H1 (cell line): ENCODE measurements around the gene PRRC2C. TPM values are rescaled to one million over a fixed set of nuclear protein-coding genes. Genes with fewer than 3 reads are reported as not detected.

Experiments
- CBX8 ChIP-seq: fragments of 300-800, 300-1000 bp; sonication (generic); IDR thresholded peaks from 2 replicates; pipeline ENCODE4 v1.7.1; 2016; ENCODE audit warnings: low read depth, low read length, borderline replicate concordance
- NANOG ChIP-seq: IDR thresholded peaks from 2 replicates; pipeline ENCODE4 v1.6.1; 2011; ENCODE audit warnings: low read length, low read depth, mild to moderate bottlenecking, inconsistent platforms; ENCODE audit not compliant: insufficient read depth, poor library complexity, severe bottlenecking
- PHF8 ChIP-seq: fragments of 200-600 bp; sonication (generic); conservative IDR thresholded peaks from 2 replicates; pipeline ENCODE4 v1.7.1; 2012; ENCODE audit warnings: low read depth, mild to moderate bottlenecking, inconsistent platforms, low read length, moderate library complexity
- POLR2A ChIP-seq, 2 experiments: IDR thresholded peaks; 1 replicate in 1 of 2; 2 replicates in 1 of 2; pipeline ENCODE4 v1.6.1; 2011; ENCODE audit warnings: low read depth in 2 of 2, low read length in 2 of 2, mild to moderate bottlenecking in 2 of 2; ENCODE audit errors: control extremely low read depth in 1 of 2
- POU5F1 ChIP-seq: IDR thresholded peaks from 2 replicates; pipeline ENCODE4 v1.6.1; 2011; ENCODE audit warnings: low read depth, mild to moderate bottlenecking, low read length, moderate library complexity
- RFX5 ChIP-seq: IDR thresholded peaks from 2 replicates; pipeline ENCODE4 v1.6.1; 2011; ENCODE audit warnings: low read depth, low read length, improper control_type of control experiment, borderline replicate concordance
- SP2 ChIP-seq: IDR thresholded peaks from 2 replicates; pipeline ENCODE4 v1.6.1; 2012; ENCODE audit warnings: mild to moderate bottlenecking, low read length, inconsistent platforms
- YY1 ChIP-seq: IDR thresholded peaks from 2 replicates; pipeline ENCODE4 v1.6.1; 2011; ENCODE audit warnings: low read depth, mild to moderate bottlenecking, low read length
- polyA plus RNA-seq, 7 experiments: library from polyadenylated mRNA; depleted of rRNA in 3 of 7; stranded (reverse) in 5 of 7; unstranded in 2 of 7; fragments of >200 nt in 5 of 7; fragments of 200-250 nt in 2 of 7; gene quantifications; 1 replicate in 5 of 7; 2 replicates in 1 of 7; 4 replicates in 1 of 7; pipeline versions ENCODE4 v1.2.1 to v1.2.3, GENCODE V29; 2011 to 2013; ENCODE audit warnings: missing spikeins in 2 of 7, mixed read lengths in 2 of 7
- total RNA-seq: library from RNA; stranded (reverse); fragmentation: NEBNext Ultra II Directional; extraction: Animal tissue kit (Norgen Biotek cat#: 25700); gene quantifications from 2 replicates; pipeline ENCODE4 v1.2.1, GENCODE V29; 2021
- TF ChIP-seq, protein P1 (sequence below): fragments of 300-600 bp; sonication (generic); IDR thresholded peaks from 2 replicates; pipeline ENCODE4 v1.7.1; 2012; ENCODE audit warnings: low read length, moderate library complexity, mild to moderate bottlenecking, inconsistent platforms; ENCODE audit not compliant: insufficient replicate concordance
- TF ChIP-seq, protein P2 (sequence below): IDR thresholded peaks from 2 replicates; pipeline ENCODE4 v1.6.1; 2011; ENCODE audit warnings: low read depth, mild to moderate bottlenecking, low read length; ENCODE audit not compliant: insufficient read depth
- TF ChIP-seq, protein P3 (sequence below): IDR thresholded peaks from 2 replicates; pipeline ENCODE4 v1.6.1; 2012; ENCODE audit warnings: inconsistent platforms

PRRC2C gene
- total and polyA plus RNA-seq, 2 of the 8 experiments (the other 6 are each of a cell fraction or from before 2014, with no cell fraction given): 125 to 264 TPM

- TF ChIP-seq, protein P1, sequence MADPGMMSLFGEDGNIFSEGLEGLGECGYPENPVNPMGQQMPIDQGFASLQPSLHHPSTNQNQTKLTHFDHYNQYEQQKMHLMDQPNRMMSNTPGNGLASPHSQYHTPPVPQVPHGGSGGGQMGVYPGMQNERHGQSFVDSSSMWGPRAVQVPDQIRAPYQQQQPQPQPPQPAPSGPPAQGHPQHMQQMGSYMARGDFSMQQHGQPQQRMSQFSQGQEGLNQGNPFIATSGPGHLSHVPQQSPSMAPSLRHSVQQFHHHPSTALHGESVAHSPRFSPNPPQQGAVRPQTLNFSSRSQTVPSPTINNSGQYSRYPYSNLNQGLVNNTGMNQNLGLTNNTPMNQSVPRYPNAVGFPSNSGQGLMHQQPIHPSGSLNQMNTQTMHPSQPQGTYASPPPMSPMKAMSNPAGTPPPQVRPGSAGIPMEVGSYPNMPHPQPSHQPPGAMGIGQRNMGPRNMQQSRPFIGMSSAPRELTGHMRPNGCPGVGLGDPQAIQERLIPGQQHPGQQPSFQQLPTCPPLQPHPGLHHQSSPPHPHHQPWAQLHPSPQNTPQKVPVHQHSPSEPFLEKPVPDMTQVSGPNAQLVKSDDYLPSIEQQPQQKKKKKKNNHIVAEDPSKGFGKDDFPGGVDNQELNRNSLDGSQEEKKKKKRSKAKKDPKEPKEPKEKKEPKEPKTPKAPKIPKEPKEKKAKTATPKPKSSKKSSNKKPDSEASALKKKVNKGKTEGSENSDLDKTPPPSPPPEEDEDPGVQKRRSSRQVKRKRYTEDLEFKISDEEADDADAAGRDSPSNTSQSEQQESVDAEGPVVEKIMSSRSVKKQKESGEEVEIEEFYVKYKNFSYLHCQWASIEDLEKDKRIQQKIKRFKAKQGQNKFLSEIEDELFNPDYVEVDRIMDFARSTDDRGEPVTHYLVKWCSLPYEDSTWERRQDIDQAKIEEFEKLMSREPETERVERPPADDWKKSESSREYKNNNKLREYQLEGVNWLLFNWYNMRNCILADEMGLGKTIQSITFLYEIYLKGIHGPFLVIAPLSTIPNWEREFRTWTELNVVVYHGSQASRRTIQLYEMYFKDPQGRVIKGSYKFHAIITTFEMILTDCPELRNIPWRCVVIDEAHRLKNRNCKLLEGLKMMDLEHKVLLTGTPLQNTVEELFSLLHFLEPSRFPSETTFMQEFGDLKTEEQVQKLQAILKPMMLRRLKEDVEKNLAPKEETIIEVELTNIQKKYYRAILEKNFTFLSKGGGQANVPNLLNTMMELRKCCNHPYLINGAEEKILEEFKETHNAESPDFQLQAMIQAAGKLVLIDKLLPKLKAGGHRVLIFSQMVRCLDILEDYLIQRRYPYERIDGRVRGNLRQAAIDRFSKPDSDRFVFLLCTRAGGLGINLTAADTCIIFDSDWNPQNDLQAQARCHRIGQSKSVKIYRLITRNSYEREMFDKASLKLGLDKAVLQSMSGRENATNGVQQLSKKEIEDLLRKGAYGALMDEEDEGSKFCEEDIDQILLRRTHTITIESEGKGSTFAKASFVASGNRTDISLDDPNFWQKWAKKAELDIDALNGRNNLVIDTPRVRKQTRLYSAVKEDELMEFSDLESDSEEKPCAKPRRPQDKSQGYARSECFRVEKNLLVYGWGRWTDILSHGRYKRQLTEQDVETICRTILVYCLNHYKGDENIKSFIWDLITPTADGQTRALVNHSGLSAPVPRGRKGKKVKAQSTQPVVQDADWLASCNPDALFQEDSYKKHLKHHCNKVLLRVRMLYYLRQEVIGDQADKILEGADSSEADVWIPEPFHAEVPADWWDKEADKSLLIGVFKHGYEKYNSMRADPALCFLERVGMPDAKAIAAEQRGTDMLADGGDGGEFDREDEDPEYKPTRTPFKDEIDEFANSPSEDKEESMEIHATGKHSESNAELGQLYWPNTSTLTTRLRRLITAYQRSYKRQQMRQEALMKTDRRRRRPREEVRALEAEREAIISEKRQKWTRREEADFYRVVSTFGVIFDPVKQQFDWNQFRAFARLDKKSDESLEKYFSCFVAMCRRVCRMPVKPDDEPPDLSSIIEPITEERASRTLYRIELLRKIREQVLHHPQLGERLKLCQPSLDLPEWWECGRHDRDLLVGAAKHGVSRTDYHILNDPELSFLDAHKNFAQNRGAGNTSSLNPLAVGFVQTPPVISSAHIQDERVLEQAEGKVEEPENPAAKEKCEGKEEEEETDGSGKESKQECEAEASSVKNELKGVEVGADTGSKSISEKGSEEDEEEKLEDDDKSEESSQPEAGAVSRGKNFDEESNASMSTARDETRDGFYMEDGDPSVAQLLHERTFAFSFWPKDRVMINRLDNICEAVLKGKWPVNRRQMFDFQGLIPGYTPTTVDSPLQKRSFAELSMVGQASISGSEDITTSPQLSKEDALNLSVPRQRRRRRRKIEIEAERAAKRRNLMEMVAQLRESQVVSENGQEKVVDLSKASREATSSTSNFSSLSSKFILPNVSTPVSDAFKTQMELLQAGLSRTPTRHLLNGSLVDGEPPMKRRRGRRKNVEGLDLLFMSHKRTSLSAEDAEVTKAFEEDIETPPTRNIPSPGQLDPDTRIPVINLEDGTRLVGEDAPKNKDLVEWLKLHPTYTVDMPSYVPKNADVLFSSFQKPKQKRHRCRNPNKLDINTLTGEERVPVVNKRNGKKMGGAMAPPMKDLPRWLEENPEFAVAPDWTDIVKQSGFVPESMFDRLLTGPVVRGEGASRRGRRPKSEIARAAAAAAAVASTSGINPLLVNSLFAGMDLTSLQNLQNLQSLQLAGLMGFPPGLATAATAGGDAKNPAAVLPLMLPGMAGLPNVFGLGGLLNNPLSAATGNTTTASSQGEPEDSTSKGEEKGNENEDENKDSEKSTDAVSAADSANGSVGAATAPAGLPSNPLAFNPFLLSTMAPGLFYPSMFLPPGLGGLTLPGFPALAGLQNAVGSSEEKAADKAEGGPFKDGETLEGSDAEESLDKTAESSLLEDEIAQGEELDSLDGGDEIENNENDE: no peak
- TF ChIP-seq SP2 (no peak), PHF8 (no peak), YY1 (no peak), POU5F1 (no peak), RFX5 (no peak), CBX8 (no peak), POLR2A (IDR thresholded peaks at IDR 0.05; ENCODE audit: control extremely low read depth in 1 of 2, low read depth in 2 of 2, low read length in 2 of 2) (no peak), NANOG (no peak)
- TF ChIP-seq, protein P2, sequence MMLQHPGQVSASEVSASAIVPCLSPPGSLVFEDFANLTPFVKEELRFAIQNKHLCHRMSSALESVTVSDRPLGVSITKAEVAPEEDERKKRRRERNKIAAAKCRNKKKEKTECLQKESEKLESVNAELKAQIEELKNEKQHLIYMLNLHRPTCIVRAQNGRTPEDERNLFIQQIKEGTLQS: no peak
- TF ChIP-seq, protein P3, sequence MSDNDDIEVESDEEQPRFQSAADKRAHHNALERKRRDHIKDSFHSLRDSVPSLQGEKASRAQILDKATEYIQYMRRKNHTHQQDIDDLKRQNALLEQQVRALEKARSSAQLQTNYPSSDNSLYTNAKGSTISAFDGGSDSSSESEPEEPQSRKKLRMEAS: no peak
These were observed 115.5 kb downstream of the PRRC2C start (continued) for GRCh38 chr1:171600862-171601261.
